Omental fat pad (tissue), 4 donors: Measurements from ENCODE around the gene MTX1. TPM values are rescaled to one million over a fixed set of nuclear protein-coding genes. Genes with fewer than 3 reads are reported as not detected.

Source experiments
- ATAC-seq: fragments of 150-250 bp; one replicate; pipeline ENCODE4 v1.9.1; 2016; ENCODE audit warnings: mild to moderate bottlenecking, moderate library complexity; ENCODE audit not compliant: low FRiP score
- DNase-seq: peaks from one replicate; pipeline ENCODE4 v3.0.0-alpha.2; 2019; ENCODE audit warnings: low spot score
- CTCF ChIP-seq, 3 donors: fragments of 450-650 bp; IDR thresholded peaks; one replicate each; pipeline ENCODE4 v1.5.1; 2016 to 2017; ENCODE audit warnings: antibody characterized with exemption in 3 of 3, mild to moderate bottlenecking in 3 of 3, moderate library complexity in 2 of 3
- total RNA-seq, 4 donors: library from RNA; depleted of rRNA; stranded (reverse); fragments of >200 nt; gene quantifications; one replicate each; pipeline ENCODE4 v1.1.0, GENCODE V29; 2016

MTX1 gene
- total RNA-seq, 4 donors from 2014 or later: 38.3 to 52.0 (median 40.8) TPM

- DNase-seq (no peak), ATAC-seq (no peak)
- no peak for TF ChIP-seq CTCF (IDR thresholded peaks at IDR 0.05)
Observed at GRCh38 chr1:155181371-155182051, 27.0 kb upstream of the MTX1 start.

- DNase-seq (peak; percentile 17), ATAC-seq (no peak)
- no peak for TF ChIP-seq CTCF (IDR thresholded peaks at IDR 0.05)
Observed at GRCh38 chr1:155182052-155182550, 26.4 kb upstream of the MTX1 start.

- TF ChIP-seq CTCF (IDR thresholded peaks at IDR 0.05): no peak
- DNase-seq (no peak), ATAC-seq (no peak)
Observed at GRCh38 chr1:155183775-155184221, 24.7 kb upstream of the MTX1 start.

- ATAC-seq (no peak), DNase-seq (no peak)
- no peak for TF ChIP-seq CTCF (IDR thresholded peaks at IDR 0.05)
Observed at GRCh38 chr1:155184351-155184811, 24.1 kb upstream of the MTX1 start.

- ATAC-seq (no peak), DNase-seq (no peak)
- TF ChIP-seq CTCF (IDR thresholded peaks at IDR 0.05): no peak
Observed at GRCh38 chr1:155184835-155185782, 23.4 kb upstream of the MTX1 start.

GRCh38 chr1:155185783-155186066, 22.8 kb upstream of the MTX1 start:
- DNase-seq (no peak), ATAC-seq (no peak)
- no peak for TF ChIP-seq CTCF (IDR thresholded peaks at IDR 0.05)
